Lower leg skin (tissue), 4 donors: ENCODE results near the gene CSRP3. TPM values are rescaled to one million over a fixed set of nuclear protein-coding genes. Genes with fewer than 3 reads are reported as not detected.

Experiments used
- DNase-seq, 2 donors: peaks; one replicate each; pipeline ENCODE4 v3.0.0-alpha.2; 2019; ENCODE audit warnings: low spot score in 2 of 2
- H3K4me3 ChIP-seq: fragments of 200-600 bp; sonication (generic); 2 replicates; pipeline ENCODE4 v1.5.1; 2017; ENCODE audit warnings: mild to moderate bottlenecking, low read depth; ENCODE audit not compliant: poor library complexity, severe bottlenecking
- CTCF ChIP-seq, 3 donors: fragments of 450-650 bp; IDR thresholded peaks; one replicate each; pipeline ENCODE4 v1.5.1; 2016; ENCODE audit warnings: antibody characterized with exemption in 3 of 3, mild to moderate bottlenecking in 3 of 3, moderate library complexity in 2 of 3
- POLR2A ChIP-seq, 2 donors: fragments of 450-650 bp; IDR thresholded peaks; one replicate each; pipeline ENCODE4 v1.6.1; 2016 to 2017; ENCODE audit warnings: antibody characterized with exemption in 2 of 2, mild to moderate bottlenecking in 1 of 2, moderate library complexity in 1 of 2
- WGBS, 2 donors: methylation state at CpG; one replicate each; pipeline ENCODE4 v1.1.5; 2018; 5-methylcytosine and 5-hydroxymethylcytosine counted together
- intact Hi-C: fragments of 100-400 bp; cut with DNase I; formaldehyde crosslinking; loops from one replicate; pipeline ENCODE4 v1.15.0; 2023; ENCODE audit warnings: low total_unique reads
- total RNA-seq, 4 donors: library from RNA; depleted of rRNA; stranded (reverse); fragments of >200 nt; gene quantifications; one replicate each; pipeline ENCODE4 v1.1.0, GENCODE V29; 2016

Gene CSRP3
- total RNA-seq, 4 donors from 2014 or later = not detected

DNA sequence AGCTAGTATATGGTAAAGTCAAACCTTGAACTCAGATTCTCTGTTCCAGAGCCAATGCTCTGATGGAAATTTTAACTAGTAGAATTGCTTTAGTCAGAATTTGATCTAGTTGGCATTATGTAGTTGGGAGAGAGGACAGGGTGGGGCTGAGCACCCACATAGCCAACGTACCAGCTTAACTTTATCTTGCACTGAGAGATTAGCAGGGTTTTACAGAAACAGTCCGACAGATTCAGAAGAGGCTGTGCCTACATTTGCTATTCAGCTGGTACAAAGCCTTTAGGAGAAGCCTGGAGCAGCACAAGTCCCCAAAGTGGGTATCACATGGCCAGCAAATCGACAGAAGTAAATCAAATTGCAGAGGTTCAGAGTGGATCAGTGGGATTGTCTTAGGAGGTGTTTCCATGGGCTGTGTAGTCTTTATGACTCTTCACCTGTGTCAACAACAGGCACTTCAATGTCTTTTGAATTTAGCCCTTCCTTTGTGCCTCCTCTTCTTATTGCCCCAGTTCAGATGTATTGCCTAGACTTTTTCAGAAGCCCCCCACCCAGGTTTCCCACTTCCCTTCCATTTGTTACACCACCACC lies 7.3 kb upstream of the CSRP3 start:
- H3K4me3 ChIP-seq = no peak overlapping the region
- no peak for DNase-seq
- 51 to 55% methylated on average over 3 of the region's 3 CpGs for WGBS, 2 donors
- no peak for TF ChIP-seq CTCF (IDR thresholded peaks at IDR 0.05)
- no peak for TF ChIP-seq POLR2A (IDR thresholded peaks at IDR 0.05)
- intact Hi-C loops = no loop called here

GRCh38 chr11:19208181-19208580 lies 6.4 kb upstream of the CSRP3 start:
- 68 to 80% methylated on average over 2 of the region's 2 CpGs for WGBS, 2 donors
- intact Hi-C loops = no loop called here
- no peak overlapping the region for H3K4me3 ChIP-seq
- TF ChIP-seq CTCF (IDR thresholded peaks at IDR 0.05) (no peak), POLR2A (IDR thresholded peaks at IDR 0.05) (no peak)
- DNase-seq = no peak

GRCh38 chr11:19204836-19205235 lies 3.1 kb upstream of the CSRP3 start:
- DNase-seq = no peak
- H3K4me3 ChIP-seq = no peak overlapping the region
- 93 to 94% methylated on average over 5 of the region's 5 CpGs for WGBS, 2 donors
- intact Hi-C loops = no loop called here
- TF ChIP-seq POLR2A (IDR thresholded peaks at IDR 0.05) (no peak), CTCF (IDR thresholded peaks at IDR 0.05) (no peak)

DNA sequence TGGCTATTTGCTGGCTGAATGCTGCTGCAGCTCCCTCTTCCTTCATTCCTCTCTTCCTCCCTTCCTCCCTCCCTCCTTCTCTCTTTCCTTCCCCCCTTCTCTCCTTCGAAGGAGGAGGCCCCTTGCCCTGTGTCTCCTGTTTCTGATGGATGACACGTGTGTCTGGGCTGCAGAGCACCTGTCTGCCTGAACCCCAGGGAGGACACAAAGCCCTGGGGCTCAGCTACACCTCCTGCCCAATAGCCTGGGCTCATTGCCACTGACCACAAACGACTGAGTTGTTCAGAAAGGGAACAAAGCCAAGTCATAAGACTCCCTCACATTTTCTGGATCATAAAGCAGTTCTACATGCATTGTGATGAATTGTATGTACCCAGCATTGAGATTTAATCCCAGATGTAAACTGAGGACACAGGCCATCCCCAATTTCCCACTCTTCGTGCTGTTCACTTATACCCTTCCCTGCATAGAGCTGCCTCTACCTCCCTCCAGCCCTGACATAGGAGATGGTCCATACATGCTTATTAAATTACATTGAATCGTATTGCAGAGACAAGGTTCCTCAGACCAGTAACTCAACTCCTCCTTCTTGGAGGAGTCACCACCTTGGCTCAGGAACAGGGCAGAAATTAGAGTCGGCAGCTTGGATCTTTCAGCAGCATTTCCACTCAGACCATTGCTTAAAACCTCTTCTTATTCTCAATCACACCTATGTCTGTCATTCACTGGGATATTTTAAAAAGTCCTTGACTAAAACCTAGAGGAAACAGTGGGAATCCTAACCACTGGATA lies 1.2 kb downstream of the CSRP3 start:
- DNase-seq = peak in 1 of 2 donors; percentile 31
- 30 to 33% methylated on average over 6 of the region's 6 CpGs for WGBS, 2 donors
- no peak overlapping the region for H3K4me3 ChIP-seq
- intact Hi-C loops = no loop called here
- TF ChIP-seq CTCF (IDR thresholded peaks at IDR 0.05) = no peak
- no peak for TF ChIP-seq POLR2A (IDR thresholded peaks at IDR 0.05)

GRCh38 chr11:19199771-19200170 lies 2.0 kb downstream of the CSRP3 start:
- no peak overlapping the region for H3K4me3 ChIP-seq
- no peak for DNase-seq
- intact Hi-C loops = no loop called here
- WGBS, 2 donors = 45 to 52% methylated on average over 3 of the region's 3 CpGs
- TF ChIP-seq CTCF (IDR thresholded peaks at IDR 0.05) (no peak), POLR2A (IDR thresholded peaks at IDR 0.05) (no peak)
